ENCODE measurements around the gene SH2B3. TPM values are rescaled to one million over a fixed set of nuclear protein-coding genes. Genes with fewer than 3 reads are reported as not detected.

Gene SH2B3
- total and polyA plus RNA-seq, 9 of the 15 experiments (the other 6 are each of a cell fraction or from before 2014, with no cell fraction given), result 10.8 to 75.3 (median 37.4) TPM

GRCh38 chr12:111396726-111397445 is 8.8 kb upstream of the SH2B3 start (continued):
- TF ChIP-seq TBL1XR1 (IDR thresholded peaks at IDR 0.05; ENCODE audit: low read length in 2 of 2), result no peak
- TF ChIP-seq CREB5 (CRISPR knock-in tag; IDR thresholded peaks at IDR 0.05), result no peak
- TF ChIP-seq HDAC8 (tag; IDR thresholded peaks at IDR 0.05), result no peak
- TF ChIP-seq EGR1 (conservative IDR thresholded peaks at IDR 0.05), result peak; percentile 85
- TF ChIP-seq RFX1 (IDR thresholded peaks at IDR 0.05), result no peak
- peak in 1 of 2 experiments; percentile 39; a peak in 1 of 3 replicates for TF ChIP-seq CBX3 (IDR thresholded peaks at IDR 0.05; ENCODE audit: borderline replicate concordance in 1 of 2, low read length in 2 of 2)
- TF ChIP-seq ZNF311 (CRISPR knock-in tag; IDR thresholded peaks at IDR 0.05), result no peak
- 0 out of 4 replicates have a peak, but pooled peaks of 1 of the 2 experiments have one; percentile 45 for TF ChIP-seq TRIM24 (IDR thresholded peaks at IDR 0.05)
- TF ChIP-seq YY1 (IDR thresholded peaks at IDR 0.05; ENCODE audit: borderline replicate concordance in 1 of 3, control insufficient read depth in 1 of 3, extremely low read depth in 1 of 3, insufficient read depth in 3 of 3, insufficient read length in 1 of 3, insufficient replicate concordance in 2 of 3, low read depth in 1 of 3, low read length in 2 of 3), result peak in 2 of 3 experiments; percentile 9 to 69
- TF ChIP-seq, protein P1, sequence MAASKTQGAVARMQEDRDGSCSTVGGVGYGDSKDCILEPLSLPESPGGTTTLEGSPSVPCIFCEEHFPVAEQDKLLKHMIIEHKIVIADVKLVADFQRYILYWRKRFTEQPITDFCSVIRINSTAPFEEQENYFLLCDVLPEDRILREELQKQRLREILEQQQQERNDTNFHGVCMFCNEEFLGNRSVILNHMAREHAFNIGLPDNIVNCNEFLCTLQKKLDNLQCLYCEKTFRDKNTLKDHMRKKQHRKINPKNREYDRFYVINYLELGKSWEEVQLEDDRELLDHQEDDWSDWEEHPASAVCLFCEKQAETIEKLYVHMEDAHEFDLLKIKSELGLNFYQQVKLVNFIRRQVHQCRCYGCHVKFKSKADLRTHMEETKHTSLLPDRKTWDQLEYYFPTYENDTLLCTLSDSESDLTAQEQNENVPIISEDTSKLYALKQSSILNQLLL (CRISPR knock-in tag; IDR thresholded peaks at IDR 0.05; ENCODE audit: borderline replicate concordance), result no peak
- peak; percentile 85 for TF ChIP-seq NCOA4 (IDR thresholded peaks at IDR 0.05; ENCODE audit: partially characterized antibody)
- no peak for TF ChIP-seq ZNF830 (CRISPR knock-in tag; IDR thresholded peaks at IDR 0.05)
- TF ChIP-seq ZNF707 (CRISPR knock-in tag; conservative IDR thresholded peaks at IDR 0.05), result no peak
- peak; percentile 56; the same call in 1 of the 2 replicates for TF ChIP-seq STAT6 (CRISPR knock-in tag; IDR thresholded peaks at IDR 0.05)
- TF ChIP-seq CHD2 (IDR thresholded peaks at IDR 0.05; ENCODE audit: low read depth, low read length), result peak; percentile 40; the same call in 1 of the 2 replicates
- peak; percentile 97 for TF ChIP-seq GATAD2A (IDR thresholded peaks at IDR 0.05)
- TF ChIP-seq, protein P2, sequence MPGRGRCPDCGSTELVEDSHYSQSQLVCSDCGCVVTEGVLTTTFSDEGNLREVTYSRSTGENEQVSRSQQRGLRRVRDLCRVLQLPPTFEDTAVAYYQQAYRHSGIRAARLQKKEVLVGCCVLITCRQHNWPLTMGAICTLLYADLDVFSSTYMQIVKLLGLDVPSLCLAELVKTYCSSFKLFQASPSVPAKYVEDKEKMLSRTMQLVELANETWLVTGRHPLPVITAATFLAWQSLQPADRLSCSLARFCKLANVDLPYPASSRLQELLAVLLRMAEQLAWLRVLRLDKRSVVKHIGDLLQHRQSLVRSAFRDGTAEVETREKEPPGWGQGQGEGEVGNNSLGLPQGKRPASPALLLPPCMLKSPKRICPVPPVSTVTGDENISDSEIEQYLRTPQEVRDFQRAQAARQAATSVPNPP (IDR thresholded peaks at IDR 0.05; ENCODE audit: borderline replicate concordance, insufficient read depth, insufficient read length), result no peak
- TF ChIP-seq, protein P3, sequence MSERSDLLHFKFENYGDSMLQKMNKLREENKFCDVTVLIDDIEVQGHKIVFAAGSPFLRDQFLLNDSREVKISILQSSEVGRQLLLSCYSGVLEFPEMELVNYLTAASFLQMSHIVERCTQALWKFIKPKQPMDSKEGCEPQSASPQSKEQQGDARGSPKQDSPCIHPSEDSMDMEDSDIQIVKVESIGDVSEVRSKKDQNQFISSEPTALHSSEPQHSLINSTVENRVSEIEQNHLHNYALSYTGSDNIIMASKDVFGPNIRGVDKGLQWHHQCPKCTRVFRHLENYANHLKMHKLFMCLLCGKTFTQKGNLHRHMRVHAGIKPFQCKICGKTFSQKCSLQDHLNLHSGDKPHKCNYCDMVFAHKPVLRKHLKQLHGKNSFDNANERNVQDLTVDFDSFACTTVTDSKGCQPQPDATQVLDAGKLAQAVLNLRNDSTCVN (CRISPR knock-in tag; IDR thresholded peaks at IDR 0.05), result no peak
- TF ChIP-seq DPF2 (IDR thresholded peaks at IDR 0.05), result peak; percentile 82
